Measurements from ENCODE around the gene ZNF500.
"Not testable (repeated sequence)": the region's sequence is repeated elsewhere in the genome, so short reads cannot be mapped to it uniquely, and the experiment has no call there.

The ZNF500 gene

DNA sequence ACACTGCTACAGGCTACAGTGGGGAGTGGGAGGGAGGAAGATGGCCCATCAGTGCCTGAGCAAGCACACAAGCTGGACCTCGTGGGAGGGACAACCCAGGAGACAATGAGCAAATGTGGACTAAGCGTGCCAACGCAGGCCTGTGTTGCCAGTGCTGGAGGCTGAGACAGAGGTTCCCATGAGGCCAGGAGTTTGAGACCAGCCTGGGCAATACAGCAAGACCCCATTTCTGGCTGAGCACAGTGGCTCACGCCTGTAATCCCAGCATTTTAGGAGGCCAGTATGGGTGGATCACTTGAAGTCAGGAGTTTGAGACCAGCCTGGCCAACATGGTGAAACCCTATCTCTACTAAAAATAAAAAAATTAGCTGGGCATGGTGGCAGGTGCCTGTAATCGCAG is 28.6 kb downstream of the ZNF500 start:
- not testable (repeated sequence) for DNase-seq

- DNase-seq = no peak
Observed at GRCh38 chr16:4737545-4737944, 29.4 kb downstream of the ZNF500 start.

DNA sequence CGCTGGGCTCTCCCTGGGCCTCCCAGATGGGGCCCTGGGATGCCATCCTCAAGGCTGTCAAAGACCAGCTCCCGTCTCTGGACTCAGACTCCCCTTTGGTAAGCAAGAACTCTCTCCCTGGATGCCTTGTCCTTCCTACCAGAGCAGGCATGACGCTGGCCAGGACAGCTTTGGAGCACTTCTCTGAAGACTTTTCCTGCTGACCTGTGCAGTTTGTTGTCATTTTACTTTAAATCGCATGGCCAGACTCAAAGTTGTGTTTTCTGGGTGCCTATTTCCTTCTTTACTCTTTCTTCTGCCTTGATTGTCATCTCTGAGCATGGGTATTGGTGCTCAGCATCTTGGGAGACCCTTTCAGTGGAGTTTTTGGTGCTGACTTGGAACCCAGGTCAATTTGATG is 30.4 kb downstream of the ZNF500 start:
- no peak for DNase-seq

GRCh38 chr16:4734730-4735535 is 32.0 kb downstream of the ZNF500 start:
- peak; percentile 83 for DNase-seq

- DNase-seq = peak; percentile 92
Observed at GRCh38 chr16:4734063-4734729, 32.8 kb downstream of the ZNF500 start, which contains the start of the genes ANKS3 and DNAAF8. Gene ANKS3, minus strand, starts transcription at chr16:4734271. Its CDS starts 4,122 bp downstream, at chr16:4730149. Gene DNAAF8, plus strand, starts transcription at chr16:4734537. Its CDS starts 1,978 bp downstream, at chr16:4736515.

- DNase-seq = no peak
Observed at GRCh38 chr16:4733747-4734062, 33.3 kb downstream of the ZNF500 start.

DNA sequence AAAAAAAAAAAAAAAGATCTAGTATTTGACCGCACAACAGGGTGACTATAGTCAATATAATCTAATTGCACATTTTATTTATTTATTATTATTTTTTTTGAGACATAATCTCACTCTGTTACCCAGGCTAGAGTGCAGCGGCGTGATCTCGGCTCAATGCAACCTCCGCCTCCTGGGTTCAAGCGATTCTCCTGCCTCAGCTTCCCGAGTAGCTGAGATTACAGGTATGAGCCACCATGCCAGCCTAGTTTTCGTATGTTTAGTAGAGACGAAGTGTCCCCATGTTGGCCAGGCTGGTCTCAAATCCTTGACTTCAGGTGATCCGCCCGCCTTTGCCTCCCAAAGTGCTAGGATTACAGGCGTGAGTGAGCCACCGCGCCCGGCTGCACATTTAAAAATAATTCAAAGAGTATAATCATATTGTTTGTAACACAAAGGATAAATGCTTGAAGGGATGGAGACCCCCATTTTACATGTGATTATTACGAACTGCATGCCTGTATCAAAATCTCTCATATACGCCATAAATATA is 33.7 kb downstream of the ZNF500 start:
- DNase-seq = no peak

- no peak for DNase-seq
Observed at GRCh38 chr16:4729876-4730275, 37.1 kb downstream of the ZNF500 start.

DNA sequence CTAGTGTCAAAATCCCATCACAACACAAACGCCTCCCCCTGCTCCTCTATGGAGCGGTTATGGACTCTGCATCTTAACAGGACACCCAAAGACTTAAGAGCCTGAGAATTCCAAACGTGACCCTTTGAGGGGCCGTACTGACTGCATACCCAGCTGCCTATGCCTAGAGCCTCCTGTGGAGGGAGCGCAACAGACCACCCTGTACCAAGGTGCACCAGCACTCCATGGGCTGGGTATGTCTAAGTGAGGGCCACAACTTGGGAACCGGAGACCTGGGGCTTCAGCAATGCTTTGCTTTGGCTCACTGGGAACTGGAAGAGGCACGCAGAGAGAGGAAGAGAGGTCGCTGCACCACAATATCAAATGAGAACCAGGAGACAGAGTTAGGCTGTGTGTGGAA is 38.3 kb downstream of the ZNF500 start:
- no peak for DNase-seq

DNA sequence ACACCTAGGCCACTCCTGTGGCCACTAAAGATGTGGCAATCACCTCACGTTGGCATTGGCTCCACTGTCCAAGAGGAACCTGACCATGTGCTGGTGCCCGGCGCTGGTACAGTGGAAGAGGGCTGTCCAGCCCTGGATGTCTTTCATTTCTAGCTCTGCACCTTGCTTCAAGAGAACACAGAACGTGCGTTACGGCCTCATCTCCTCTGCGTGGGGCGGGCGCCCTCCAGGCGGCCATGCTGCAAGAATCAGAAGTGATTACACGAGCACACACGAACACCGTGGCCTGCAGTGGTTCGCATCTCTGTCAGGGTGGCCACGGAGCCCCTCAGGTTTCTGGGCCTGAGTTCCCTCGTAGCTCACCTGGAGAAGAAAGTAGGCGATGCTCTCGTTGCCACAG is 40.3 kb downstream of the ZNF500 start:
- DNase-seq = no peak

DNA sequence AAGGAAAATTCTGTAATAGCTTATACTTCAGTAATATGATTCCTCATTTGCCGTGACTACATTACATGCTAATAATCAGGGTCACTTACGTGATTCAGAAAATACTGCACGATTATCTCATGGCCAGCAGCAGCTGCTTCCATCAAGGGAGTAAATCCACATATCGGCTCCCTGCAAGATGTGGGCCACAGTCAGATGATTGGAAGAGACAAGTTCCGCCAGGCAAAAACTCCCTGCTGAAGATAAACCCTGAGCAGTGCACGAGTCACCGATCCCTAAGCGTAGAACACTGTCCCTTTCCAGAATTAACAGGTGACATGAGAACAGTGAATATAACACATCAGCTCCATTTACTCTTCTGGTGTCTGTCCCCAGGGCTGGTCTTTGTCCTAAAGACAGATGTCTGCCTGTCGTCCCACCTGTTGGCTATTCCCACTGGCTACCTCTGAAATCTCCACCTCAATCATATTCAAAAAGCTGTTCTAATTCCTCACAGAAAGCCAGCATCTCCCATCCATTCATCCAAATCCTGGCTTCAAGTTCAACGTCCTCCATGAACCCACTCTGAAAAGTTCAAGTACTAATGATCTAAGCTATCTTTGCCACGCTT is 42.2 kb downstream of the ZNF500 start:
- DNase-seq = no peak

GRCh38 chr16:4723071-4723767 is 43.7 kb downstream of the ZNF500 start:
- no peak for DNase-seq

- DNase-seq = no peak
Observed at GRCh38 chr16:4718466-4718865, 48.5 kb downstream of the ZNF500 start.

DNA sequence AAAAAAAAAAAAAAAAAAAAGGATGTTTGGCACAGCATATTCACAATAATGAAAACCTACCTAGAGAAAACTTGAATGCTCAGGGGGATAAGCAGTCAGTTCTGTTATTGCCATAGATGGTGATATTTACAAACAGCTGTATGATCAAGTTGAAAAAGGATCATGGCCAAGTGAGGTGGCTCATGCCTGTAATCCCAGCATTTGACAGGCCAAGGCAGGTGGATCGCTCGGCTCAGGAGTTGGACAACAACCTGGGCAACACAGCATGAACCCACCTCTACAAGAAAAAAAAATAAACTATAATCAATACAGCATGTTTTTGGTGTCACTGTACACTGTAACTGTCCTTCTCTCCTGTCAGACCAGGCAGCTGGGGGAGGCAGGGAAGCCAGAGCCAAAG is 52.0 kb downstream of the ZNF500 start:
- no peak for DNase-seq

GRCh38 chr16:4713663-4714501 is 53.1 kb downstream of the ZNF500 start:
- DNase-seq = no peak

GRCh38 chr16:4709481-4709880 is 57.5 kb downstream of the ZNF500 start:
- no peak for DNase-seq

GRCh38 chr16:4706871-4707270 is 60.1 kb downstream of the ZNF500 start:
- DNase-seq = no peak

DNA sequence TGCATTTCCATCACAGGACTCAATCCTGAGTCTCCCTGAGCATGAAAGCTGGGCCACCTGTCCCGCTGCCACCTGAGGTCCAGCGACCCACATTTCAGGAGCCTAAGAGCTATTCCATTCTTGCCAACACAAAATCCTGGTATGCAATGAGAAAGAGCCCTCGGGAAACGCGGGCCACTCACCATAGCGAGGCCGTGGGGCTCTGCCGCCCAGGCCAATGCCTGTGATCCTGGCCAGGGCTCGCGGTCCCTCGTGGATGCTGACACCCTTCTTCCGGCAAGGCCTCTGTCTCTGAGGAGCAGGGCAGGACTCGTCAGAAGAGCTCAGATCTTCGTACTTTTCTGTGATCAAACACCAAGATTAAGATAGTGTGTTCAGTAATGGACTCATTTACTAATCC is 62.0 kb downstream of the ZNF500 start:
- no peak for DNase-seq

DNA sequence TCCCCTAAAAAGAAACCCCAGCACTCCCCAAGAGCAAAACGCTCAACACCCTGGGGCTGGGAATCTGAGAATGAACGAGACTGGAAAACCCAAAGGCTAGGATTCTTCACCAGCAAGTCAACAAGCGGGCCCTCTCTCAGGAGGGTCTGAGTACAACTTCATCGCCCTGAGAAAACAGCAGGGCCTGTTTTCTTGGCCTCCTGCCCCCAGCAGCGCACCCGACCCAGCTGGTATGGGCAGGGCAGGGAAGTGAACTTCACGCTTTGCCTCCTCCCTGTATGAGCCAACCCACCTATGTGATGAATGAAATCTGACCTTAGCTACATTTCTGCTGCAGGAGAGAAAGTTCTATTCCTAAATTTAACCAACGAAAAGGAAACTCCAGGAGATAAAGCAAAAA is 62.5 kb downstream of the ZNF500 start:
- DNase-seq = no peak

DNA sequence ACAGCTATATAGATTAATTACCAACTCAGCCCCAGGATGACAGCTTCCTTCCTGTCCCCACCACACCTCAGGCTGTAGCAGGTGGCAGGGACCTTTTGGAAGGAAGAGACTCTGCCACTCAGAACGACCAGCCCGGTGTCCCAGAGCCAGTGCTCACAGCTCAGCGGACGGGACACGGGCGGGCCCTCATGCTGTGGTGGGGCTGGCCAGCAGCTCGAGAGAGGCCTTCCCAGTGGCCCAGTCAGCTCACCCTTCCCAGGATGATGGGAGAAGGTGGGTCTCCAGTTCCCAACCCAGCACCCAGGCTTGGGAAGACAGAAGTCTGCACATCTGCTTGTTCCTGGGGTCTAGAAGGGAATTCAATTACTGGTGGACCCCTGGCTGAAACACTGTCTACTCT is 63.1 kb downstream of the ZNF500 start:
- no peak for DNase-seq

- no peak for DNase-seq
Observed at GRCh38 chr16:4702466-4702808, 64.5 kb downstream of the ZNF500 start.

GRCh38 chr16:4701791-4702465 is 65.0 kb downstream of the ZNF500 start:
- DNase-seq = no peak

Measured in T1000 (cell line).